Measurements from ENCODE around the gene WAPL.
"Not testable (repeated sequence)": the region's sequence is repeated elsewhere in the genome, so short reads cannot be mapped to it uniquely, and the experiment has no call there.

WAPL gene

GRCh38 chr10:86409183-86409582 is 112.4 kb downstream of the WAPL start:
- DNase-seq = no peak

- DNase-seq = no peak
Observed at GRCh38 chr10:86403183-86403797, 118.3 kb downstream of the WAPL start.

DNA sequence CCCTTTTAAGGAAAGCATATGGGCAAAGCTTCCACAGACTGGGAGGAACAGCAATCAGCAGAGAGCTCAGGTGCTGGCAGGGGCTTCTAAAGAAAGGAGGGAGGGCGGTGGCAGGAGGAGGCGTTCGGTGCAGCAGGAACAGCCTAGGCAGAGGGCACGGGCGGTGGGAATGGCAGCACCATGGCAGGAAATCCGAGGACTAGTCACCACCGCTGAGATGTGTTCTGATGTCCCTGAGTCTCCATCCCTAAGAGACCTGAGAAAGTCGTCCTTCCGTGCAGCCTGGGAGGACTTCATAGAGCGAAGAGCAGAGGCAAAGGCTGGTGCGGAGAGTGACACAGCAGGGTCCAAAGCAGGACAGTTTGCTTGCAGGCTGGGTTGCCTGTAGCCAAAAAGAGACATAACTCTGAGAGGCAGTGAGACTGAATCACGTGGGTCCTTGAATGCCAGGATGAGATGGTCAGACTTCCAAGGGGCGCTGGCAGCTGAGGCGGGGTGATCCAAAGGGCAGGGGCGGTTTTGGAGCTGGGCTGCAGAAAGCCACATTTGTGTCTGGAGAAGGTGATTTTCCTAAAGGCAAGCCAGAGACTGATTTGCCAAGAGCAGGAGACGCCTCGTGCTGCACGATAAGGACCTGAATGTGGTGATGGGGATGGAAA is 119.2 kb downstream of the WAPL start:
- DNase-seq = no peak

- DNase-seq = no peak
Observed at GRCh38 chr10:86401588-86402282, 119.9 kb downstream of the WAPL start.

GRCh38 chr10:86400705-86401587 is 120.6 kb downstream of the WAPL start:
- DNase-seq = peak in 1 of 2 experiments; percentile 21

- peak; percentile 89 for DNase-seq
Observed at GRCh38 chr10:86399879-86400704, 121.5 kb downstream of the WAPL start.

- no peak for DNase-seq
Observed at GRCh38 chr10:86399514-86399878, 122.1 kb downstream of the WAPL start.

DNA sequence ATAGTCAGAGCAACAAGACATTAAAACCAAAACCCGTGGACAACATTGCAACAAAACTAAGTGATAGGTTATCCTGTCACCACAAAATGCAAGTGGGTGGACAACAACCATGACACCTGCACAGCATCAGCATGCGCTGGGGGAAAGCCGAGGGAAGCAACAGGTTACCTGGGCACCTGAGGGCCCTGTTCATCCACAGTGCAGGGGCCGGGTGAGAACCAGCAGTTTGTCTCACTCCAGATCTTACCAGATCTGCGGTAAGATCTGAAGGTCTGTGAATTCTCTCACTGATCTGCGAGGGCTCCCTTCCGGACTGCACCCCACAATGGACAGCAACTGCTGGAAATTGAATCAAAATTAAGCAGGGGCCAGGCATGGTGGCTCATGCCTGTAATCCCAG is 124.5 kb downstream of the WAPL start:
- DNase-seq = no peak

DNA sequence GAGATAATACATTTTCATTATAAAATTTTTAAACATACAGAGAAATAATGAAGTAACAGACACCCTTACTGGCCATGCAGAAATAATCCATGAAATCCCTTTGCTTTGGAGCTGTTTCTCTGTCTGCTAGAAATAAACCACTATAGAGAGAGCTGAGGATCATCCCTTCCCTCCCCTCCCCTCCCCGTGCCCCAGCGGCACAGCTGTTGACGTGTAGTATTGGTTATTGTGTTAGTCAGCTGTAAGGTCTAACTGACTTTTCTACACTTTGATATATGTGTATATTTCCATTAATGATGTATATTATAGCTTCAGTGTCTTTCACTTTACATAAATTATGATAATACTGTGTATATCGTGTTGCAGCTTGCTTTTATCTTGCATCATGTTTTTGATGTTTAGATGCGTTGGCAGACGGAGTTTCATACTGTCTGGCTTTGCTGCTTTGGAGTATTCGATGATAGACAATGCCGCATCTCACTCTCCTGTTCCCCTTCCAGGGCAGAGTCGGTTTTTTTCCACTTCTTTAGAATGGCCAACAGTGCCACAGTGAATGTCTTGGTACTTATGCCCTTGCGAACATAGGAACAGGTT is 127.6 kb downstream of the WAPL start:
- no peak for DNase-seq

DNA sequence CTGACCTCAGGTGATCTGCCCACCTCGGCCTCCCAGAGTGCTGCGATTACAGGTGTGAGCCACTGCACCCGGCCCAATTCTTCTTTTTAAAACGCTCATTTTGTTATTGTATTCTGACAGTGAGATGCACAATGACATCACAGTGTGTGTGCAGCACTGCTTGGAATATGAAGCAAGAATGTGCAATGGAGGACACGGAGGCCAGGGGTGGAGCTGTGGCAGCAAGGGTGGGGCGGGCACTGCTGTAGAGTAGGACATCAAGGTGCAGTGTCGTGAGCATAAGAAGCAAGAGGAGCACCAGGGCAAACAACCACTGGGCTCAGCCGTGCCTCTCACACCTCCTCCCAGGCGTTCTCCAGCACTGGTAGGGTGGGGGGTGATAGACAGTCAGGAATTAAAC is 128.2 kb downstream of the WAPL start:
- no peak for DNase-seq

DNA sequence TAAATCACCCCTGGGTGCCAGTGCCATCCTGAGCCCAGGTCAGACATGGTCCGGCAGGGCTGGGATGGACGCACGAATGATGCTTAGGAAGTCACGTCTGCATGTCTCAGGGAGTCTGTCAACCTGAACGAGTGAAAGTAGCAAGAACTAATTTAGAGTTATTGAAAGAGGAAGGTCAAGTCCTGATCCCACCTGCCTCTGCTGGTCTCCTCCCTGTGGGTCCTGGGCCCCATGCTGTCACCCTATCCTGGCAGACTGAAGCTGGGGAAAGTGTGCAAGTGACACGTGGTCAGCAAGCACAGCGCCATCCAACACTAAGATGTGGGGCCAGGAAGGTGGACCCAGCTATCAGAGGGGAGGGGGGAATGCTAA is 128.9 kb downstream of the WAPL start:
- DNase-seq = no peak

DNA sequence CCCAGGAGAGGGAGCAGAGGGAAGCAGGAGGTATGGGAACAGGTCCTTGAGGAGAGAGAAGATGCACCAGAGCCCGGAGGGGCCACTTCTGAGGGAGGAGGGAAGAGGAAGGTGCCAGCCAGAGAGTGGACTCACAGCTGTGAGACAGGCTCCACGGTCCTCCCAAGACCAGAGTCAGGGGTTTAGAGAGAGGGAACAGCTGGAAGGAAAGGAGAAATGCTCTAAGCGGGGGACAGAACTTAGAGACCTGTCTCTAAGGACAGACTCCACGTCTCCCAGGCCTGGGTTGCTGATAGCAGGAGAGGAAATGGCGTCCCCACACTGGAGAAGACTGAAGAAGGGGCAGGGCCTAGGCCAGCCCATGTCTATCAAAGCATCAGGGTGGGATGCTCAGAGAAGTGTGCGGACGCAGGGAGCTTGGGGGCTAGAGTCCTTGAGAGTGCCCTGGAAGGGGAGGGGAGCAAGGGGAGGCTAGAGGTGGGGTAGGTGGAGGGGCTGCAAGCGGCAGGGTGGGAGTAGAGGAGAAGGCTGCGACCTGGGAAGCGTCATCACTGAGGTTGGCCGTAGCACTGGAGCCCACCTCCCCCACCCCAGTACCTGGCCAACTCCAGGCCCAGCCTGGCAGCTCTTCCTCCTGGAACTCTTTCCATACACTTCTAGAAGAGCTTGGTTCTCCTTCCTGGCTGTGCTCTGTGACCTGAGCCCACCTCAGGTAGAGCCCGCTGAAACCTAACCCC is 129.4 kb downstream of the WAPL start:
- no peak for DNase-seq

- no peak for DNase-seq
Observed at GRCh38 chr10:86391236-86391840, 130.3 kb downstream of the WAPL start.

GRCh38 chr10:86390337-86391120 is 131.1 kb downstream of the WAPL start:
- no peak for DNase-seq

DNA sequence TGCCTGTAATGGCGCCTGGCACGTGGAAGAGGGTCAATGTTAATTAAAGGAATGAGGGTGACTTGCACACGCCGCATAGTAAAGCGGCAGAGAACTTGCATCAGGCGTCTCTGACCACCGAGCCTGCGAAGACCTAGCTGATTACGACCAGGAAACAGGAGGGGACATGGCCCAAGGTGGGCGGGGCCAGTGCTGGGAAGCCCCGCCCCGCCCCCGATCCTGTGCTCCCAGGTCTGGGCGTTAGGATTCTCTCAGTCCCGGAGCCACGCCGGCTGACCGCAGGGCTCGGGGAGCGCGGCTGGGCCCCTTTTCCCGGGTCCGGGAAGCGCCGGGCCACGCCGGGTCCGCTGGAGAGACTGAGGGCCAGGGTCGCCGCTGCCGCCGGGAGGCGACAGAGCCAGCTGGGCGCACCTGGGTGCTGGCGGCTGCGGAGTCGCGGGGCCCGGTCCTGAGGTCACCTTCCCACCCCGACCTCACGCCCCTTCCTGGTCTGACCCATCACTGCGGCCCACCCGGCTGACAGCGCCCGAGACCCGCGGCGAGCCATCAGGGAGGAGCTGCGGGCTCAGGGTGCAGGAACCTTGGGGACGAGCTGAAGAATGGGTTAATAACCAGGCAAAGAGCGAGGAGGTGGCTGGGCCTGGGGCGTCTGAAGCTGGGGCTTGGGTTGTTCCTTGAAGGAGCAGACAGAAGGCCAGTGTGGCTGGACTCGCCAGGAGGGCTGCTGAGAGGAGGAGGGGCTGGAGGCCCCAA is 132.0 kb downstream of the WAPL start:
- no peak for DNase-seq

GRCh38 chr10:86389109-86389440 is 132.5 kb downstream of the WAPL start:
- not testable (repeated sequence) for DNase-seq

DNA sequence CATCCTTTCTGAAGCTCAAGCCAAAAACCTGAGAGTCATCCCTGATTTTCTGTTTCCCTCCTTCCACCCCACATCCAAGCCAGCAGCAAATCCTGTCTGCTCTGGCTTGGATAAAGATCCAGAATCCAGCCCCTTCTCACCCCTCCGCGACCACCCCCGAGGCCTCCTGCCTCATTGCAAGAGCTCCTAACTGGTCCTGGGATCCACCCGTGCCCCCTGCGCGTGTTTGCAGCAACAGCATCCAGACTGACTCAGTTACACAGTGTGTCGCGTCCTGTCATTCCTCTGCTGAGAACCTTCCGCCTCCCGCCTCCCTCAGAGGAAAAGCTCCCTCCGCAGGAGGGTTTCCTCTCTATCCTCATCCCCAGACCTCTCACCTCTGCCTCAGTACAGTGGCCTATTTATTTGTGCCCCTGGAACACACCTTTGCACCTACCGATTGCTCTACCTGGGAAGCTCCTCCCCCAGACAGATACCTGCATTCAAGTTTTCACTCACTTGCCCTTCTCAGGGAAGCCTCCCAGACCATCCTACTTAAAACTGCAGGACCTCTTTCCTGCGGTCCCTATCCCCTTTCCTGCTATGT is 133.4 kb downstream of the WAPL start:
- DNase-seq = no peak

DNA sequence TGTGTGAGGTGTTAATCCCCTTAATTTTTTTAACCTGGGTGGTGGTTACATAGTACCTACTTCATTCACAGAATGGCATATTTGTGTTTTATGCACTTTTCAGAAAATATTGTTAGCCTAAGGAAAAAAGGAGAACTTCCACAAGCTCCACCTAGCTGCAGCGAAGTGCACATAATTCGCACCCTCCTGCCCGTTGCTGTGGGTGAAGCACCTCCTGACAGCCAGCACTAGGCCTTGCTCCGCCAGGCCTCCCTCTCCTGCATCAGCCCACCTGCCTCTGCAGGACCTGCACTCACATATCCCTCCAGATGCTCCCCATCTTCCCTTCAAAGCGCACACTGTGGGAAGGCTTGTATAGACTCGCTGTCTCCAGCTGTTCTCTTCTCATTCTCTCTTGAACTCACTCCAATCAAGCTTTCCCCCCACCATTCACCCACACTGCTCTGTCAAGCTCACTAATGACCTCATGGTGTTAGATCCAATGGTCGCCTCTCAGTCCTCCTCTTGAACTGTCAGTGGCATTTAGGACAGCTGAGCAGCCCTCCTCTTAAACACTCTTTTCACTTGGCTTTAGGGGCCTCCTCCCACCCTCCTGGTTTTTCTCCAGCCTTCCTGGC is 134.3 kb downstream of the WAPL start:
- DNase-seq = peak; percentile 16 to 39

DNA sequence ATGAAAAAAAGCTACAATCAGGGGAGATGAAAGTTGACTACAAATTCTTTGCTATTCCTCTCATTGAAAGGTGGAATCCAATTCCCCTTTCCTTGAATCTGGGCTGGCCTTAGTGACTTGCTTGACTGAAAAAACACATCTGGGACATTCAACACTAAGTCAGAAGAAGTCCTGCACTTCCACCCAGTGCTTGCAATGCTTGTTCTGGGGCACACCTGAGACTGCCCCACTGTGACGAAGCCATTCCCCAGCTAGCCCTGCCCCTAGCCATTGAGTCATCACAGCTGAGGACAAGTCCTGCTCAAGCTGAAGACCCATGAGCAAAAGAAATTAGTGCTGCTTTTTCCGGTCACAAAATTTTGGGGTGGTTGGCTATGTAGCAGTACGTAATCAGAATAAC is 135.8 kb downstream of the WAPL start:
- DNase-seq = no peak
